NCI-H2171 treated with DMSO at 0.1 percent for 48 hours (cell line): ENCODE measurements around the gene SMIM36.
"Not testable (repeated sequence)": the region's sequence is repeated elsewhere in the genome, so short reads cannot be mapped to it uniquely, and the experiment has no call there.

Experiments used
- DNase-seq: peaks from one replicate; lab custom pipeline; 2025; lab: John Stamatoyannopoulos, UW

Gene SMIM36

DNA sequence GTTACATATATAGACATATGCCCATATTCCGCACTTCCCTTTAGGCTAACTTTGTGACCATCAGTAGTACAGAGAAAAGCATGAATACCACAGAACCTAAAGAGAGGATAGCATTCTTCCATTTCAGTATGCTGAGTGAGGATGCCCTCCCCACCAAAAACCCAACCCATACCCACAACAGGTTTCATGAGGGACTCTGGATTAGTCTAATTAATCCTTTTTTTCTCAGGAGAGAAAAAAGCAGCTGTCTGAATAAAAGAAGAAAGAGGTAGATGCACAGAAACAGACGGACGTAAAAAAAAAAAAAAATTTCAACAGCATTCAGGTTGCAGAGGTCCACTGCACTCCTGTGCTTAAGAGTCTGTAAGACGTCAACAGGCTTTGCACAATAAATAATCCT lies 96.3 kb downstream of the SMIM36 start:
- no peak for DNase-seq

DNA sequence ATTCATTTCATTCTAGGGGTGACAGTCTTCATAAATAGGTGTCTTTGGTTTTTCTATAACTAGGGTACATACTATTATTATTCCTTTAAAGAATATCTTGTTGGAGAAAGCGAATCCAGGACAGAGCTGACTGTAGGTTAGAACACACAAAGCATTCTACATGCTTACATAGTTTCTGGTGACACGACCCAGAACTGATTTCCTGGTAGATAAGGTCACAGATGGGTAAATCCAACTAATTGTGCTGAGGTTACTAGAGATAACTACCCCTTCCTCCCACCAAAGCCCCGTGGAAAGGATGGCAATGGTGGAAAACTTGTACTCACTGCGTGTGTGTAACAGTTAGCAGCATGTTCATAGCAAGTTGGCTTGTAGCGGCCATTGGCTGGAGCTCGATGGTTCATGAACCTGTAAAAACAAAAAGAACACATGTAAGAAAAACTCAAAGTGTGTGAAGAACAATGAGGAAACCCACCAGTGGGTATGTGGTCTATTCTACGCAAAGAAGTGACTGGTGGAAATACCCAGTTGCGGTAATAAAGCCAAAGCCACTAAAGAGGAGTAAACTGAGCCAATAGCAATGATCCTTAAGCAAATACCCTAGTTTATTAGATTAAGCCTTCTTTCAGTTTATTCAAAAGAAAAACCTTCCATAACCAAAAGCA lies 97.3 kb downstream of the SMIM36 start:
- DNase-seq: no peak

DNA sequence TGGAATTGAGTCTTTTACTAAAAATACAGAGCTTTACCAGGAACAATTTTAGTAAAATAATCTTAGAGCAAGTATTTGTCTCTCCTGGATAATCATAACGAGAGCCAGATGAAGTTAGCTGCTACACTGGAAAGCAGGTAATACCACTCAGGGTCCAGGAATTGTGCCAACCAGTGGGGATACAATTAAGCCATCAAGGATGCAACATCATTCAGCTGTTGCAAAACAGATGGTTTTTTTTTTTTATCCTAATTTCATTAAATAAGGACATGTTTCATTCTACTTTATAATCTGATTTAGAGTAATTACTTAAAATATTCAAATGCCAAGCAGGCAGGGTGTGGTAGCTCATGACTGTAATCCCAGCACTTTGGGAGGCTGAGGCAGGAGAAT lies 99.8 kb downstream of the SMIM36 start:
- no peak for DNase-seq

DNA sequence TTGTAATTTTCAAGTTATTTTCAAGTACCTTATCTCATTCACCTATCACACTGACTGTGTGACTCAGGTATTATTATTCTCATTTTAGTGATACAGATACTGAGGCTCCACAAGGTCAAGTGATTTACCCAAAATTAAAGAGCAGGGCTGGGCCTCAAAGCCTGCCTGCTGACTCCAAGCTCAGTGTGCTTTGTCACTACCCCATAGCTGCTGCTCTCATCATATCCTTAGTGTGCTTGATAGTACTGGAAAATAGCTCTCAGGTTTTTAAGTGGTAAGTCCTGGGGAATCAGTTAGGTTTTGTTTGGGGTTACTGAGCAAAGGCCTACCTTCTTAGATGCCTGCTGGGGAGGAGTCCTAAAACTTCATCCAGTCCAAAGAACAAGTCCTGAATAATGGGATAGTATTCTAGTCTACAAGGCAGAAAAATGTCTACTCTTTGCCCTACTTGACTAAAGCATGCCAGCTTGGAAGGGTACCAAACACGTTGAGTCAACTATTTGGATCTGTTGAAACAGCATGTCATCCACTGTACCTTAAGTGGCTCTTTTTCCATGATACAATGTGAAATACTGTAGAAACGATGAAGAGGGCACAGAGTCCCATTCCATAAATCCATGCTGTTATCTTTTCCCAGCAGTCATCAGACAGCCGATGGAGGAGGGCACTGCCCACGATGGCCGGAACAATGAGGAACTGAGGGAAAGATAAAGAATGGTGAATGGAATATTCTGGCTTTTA lies 100.4 kb downstream of the SMIM36 start:
- no peak for DNase-seq

DNA sequence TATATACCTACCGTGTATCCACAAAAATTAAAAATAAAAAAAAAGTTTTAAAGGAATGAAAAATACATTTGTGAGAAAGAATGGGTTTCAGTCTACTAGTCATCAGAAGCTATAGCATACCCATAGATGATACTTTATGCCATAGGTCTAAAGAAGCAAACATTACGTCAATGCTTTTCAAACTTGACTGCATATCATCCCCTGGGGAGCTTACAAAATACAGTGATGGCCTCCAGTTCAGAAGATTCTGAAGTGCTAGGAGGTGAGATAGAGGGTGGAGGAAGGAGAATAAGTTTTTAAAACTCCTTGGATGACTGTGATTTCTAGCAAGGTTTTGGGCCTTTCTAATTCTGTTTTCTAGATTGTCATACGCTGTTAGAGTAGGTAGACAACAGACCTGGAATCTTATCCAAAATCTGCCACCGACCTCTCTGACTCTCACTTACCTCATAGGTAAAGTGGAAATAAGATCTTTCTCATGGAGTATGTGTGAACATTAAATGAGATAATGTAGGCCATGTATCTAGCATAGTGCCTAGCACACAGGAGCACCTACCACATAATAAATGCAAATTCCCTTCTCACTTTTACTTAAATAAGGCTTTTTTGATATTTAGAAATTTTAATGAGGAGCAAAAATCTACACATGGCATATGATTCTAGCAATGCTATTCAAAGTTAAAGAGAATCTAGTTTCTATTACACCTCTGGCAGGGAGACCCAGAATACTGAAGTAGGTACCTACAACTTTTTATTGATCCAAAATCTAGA lies 102.0 kb downstream of the SMIM36 start:
- DNase-seq: no peak

- no peak for DNase-seq
These were observed 103.3 kb downstream of the SMIM36 start for GRCh38 chr17:55407641-55408566.

GRCh38 chr17:55405600-55405999 lies 105.7 kb downstream of the SMIM36 start:
- no peak for DNase-seq

- not testable (repeated sequence) for DNase-seq
These were observed 107.1 kb downstream of the SMIM36 start for GRCh38 chr17:55404197-55404596.

DNA sequence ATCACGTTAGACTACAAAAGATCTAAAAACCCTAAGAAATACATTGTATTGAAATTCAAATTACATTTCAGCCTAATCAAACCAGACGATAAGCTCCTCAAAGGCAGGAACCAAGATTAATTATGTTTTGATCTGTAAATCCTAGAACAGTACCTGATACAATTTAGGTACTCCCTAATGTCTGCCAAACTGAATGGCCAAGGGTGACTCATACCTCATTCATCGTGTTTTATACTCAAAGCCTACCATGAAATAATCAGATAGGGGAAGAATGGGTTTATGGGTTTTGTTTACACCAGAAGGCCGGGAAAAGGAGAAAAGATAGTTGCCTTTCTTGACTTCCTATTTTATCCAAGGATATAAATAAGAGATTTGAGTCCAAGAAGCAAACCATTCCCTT lies 108.9 kb downstream of the SMIM36 start:
- DNase-seq: no peak
